GM21381 (cell line): Measurements from ENCODE around the gene ST6GALNAC2.

Source experiments
- ATAC-seq: cut with Tn5 transposase; IDR thresholded peaks from one replicate; pipeline ENCODE4 v1.9.1; 2021; ENCODE audit warnings: mild to moderate bottlenecking, moderate library complexity; ENCODE audit not compliant: unreplicated experiment

ST6GALNAC2 gene

GRCh38 chr17:76601065-76601464 lies 15.4 kb upstream of the ST6GALNAC2 start:
- no peak for ATAC-seq

DNA sequence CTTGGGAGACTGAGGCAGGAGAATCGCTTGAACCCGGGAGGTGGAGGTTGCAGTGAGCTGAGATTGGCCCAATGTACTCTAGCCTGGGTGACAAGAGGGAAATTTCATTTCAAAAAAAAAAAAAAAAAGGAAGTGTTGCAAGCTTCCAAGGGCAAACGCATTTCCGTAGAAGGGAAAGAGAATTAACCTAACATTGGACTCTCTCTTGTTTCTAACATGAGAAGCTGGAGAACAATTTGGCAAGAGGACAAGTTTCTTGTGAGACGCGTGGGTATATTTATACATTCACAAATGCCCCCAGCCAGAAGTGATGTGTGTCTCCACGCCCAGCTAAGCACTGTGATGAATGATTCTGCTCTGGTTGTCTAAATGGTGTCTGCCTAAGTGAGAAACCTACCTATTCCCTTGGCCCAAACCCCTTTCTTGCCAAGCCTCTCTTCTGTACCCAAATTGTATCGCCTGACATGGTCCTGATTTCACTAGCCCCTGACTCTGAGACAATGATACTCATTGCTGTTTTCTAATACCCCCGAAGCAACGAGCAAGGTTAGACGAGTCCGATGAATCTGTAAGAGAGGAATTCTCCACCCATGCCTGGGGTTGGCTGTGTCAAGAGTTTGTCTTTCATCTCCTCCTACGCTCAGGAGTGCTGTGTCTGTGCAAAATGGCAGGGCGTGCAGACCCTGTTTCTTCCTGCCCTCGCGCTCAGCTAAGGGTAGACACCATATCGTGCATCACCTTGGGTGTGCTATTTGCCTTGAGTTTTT lies 14.2 kb upstream of the ST6GALNAC2 start:
- ATAC-seq = no peak

DNA sequence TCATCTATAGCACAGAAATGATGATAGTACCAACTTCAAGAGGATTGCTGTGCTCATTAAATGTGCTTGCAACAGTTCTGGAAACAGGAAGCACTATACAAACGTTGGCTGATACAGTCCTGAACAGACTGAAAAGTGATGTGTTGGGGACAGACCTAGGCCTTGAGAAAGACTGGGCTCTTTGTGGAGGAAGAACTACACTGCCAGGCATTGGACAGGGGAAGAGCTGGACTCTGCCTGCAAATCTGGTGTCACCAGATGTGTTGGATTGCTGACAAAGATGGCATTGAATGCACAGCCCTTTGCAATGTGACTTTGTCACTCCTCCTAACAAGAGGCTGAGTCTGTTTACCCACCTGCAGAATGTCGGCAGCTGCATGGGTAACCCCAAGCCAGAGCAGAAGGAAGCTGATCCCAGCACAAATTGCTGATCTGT lies 12.4 kb upstream of the ST6GALNAC2 start:
- no peak for ATAC-seq

- ATAC-seq = no peak
Measured at GRCh38 chr17:76597156-76598003, 11.7 kb upstream of the ST6GALNAC2 start.

- ATAC-seq = no peak
Measured at GRCh38 chr17:76594690-76595089, 9.0 kb upstream of the ST6GALNAC2 start.

GRCh38 chr17:76593959-76594358 lies 8.3 kb upstream of the ST6GALNAC2 start:
- no peak for ATAC-seq

GRCh38 chr17:76593384-76593826 lies 7.7 kb upstream of the ST6GALNAC2 start:
- ATAC-seq = no peak

DNA sequence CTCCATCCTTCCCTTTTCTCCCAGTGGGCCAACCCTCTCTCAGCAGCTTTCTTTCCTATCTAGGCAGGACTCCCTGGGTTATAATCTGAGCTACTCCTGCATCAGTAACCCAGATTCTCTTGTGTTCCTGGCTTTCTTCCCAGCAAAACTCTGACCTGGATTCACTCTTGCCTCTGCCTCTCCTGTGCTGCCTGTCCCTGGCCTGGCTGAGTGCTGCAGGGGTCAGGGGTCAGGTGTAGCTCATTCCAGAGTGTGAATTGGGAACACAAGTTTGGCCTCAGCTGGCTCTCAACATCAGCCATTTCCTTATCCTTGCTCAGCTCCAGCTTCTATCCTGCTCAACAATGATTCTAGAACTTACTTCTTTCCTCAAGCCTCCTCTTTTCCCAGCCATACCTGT lies 2.5 kb upstream of the ST6GALNAC2 start:
- no peak for ATAC-seq

DNA sequence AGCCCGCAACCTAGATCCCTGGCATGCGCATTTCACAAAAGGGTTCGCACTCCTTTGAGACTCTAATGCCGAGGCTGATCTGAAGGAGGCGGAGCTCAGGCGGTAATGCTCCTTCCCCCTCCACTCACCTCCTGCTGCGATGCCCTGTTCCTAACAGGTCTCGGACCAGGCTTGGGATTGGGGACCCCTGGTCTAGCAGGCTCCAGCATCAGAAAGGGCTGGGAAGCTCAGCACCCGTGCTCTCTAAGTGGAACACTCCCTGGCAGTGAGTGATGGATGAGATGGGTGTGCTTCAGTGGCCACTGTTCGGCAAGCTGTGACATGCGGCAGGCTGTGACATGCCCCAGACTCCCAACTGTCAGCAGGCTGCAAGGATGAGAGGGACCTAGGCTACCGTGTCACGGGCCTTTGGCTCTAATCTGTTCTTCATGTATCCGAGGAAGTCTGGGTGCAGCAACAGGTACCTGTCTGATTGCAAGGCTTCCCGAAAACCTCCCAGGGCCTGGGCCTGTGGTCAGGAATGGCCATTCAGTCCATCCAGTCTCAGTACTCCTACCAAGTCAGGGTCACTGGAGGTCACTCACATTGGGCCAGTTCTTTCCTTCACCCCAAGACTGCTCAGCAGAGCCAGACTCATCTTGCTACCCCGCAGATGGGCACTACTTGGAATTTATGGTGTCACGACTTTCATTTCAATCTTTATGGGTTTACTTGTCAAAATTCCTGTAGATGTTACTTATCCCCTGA lies 1.3 kb upstream of the ST6GALNAC2 start:
- ATAC-seq = no peak

DNA sequence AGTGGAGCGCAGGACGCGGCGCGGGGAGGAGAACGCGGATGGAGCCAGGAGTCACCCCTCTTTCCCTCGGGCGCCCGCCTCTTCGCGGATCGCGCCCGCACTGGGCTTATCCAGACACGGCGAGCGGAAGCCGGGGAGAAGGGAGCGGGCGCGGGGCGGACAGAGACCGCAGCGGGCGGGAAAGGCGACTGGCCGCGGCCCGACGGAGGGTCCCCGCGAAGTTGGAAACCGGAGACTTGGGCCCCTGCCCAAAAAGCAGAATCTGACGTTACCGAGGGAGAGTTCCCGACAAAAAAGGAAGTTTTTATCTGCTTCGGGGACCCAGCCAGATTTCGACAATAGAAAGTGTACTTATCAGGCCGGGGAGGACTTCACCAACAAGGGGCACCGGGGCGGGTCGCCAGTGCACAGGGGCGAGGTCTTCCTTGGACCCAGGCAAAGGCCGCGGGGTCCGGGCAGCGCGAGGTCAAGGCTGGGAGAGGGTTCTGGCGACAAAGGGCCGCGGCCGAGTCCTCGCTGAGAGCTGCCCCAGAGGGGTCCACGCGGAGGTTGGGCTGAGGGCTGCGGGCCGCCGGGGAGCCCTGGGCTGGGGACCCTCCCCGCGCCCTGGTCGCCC lies 519 bp downstream of the ST6GALNAC2 start:
- ATAC-seq = no peak

GRCh38 chr17:76584427-76585032 lies 1.1 kb downstream of the ST6GALNAC2 start:
- ATAC-seq = no peak

GRCh38 chr17:76582660-76583059 lies 3.0 kb downstream of the ST6GALNAC2 start:
- ATAC-seq = no peak

DNA sequence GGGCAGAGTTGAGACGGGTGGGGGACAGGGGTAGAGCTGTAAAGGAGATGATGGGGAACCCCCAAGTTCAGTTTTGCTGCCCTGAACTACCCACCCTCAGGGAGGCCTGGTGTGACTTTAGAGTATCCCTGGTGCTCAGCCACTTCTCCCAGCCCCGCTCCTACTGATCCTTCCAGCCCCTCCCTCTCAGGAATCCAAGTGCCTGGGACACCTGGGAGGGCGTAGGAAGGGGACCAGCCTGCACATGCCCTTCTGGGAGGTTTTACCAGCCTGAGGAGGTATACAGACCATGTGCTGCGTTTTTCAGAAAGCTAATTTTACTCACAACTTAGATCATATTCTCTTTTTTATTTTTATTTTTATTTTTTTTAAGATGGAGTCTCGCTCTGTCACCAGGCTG lies 4.1 kb downstream of the ST6GALNAC2 start:
- ATAC-seq = no peak

- ATAC-seq = no peak
Measured at GRCh38 chr17:76579281-76579680, 6.4 kb downstream of the ST6GALNAC2 start.

GRCh38 chr17:76578376-76578775 lies 7.3 kb downstream of the ST6GALNAC2 start:
- no peak for ATAC-seq

DNA sequence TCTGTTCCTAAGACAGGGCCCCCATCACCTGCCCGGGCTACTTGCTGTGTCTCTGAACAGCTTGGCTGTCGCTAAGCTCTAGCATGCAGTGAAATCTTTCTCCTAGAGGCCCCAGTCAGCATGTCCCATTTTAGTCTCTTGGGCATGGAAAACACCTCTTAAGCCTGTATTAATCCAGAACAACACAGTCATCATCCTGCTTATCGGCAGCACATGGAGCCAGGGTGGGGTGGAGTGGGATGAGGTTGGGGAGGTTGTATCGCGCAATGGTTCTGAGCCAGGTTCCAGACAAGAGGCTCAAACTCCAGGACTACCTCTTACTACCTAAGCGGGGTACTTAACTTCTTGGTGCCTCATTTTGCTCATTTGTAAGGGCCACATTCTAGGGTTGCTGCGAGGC lies 7.8 kb downstream of the ST6GALNAC2 start:
- ATAC-seq = no peak

- no peak for ATAC-seq
Measured at GRCh38 chr17:76576189-76576588, 9.5 kb downstream of the ST6GALNAC2 start.

GRCh38 chr17:76575570-76575969 lies 10.1 kb downstream of the ST6GALNAC2 start:
- ATAC-seq = no peak

GRCh38 chr17:76574166-76574565 lies 11.5 kb downstream of the ST6GALNAC2 start:
- ATAC-seq = no peak

GRCh38 chr17:76573096-76573495 lies 12.6 kb downstream of the ST6GALNAC2 start:
- ATAC-seq = no peak
